K562 (cell line): Measurements from ENCODE around the gene DCUN1D4. TPM values are rescaled to one million over a fixed set of nuclear protein-coding genes. Genes with fewer than 3 reads are reported as not detected.

ENCODE experiments used
- ATAC-seq: fragments of 200-7000 bp; cut with Tn5 transposase; 3 replicates; pipeline ENCODE4 v1.9.1; 2020; ENCODE audit warnings: moderate library complexity
- BruUV-seq: library from RNA; stranded (reverse); fragments of 400-500 nt; replicated peaks from 2 replicates; lab custom pipeline; 2021; lab: Mats Ljungman, UMichigan
- CTCF ChIA-PET: fragments of 300-600 bp; formaldehyde crosslinking; extraction: SDS; loops from one replicate; lab custom pipeline; 2021; ENCODE audit warnings: low intra/inter-chr PET ratio; lab: Yijun Ruan, JAX
- POLR2A ChIA-PET: fragments of 300-600, 350-650 bp; sonication (Branson Sonifier 250); formaldehyde crosslinking; extraction: SDS; loops from one replicate; lab custom pipeline; 2021; ENCODE audit warnings: antibody characterized with exemption, inconsistent platforms; lab: Yijun Ruan, JAX
- DNase-seq, 4 experiments: peaks; one replicate each; pipeline versions ENCODE4 v3.0.0 to v3.0.0-alpha.2; 2011 to 2018; ENCODE audit warnings: low spot score in 3 of 4, mixed read lengths in 3 of 4; ENCODE audit errors: extremely low read depth in 1 of 4
- FAIRE-seq: peaks from 2 replicates; lab custom pipeline; 2011; peaks lifted over from hg19 to GRCh38; lab: Jason Lieb, UNC
- H2AFZ ChIP-seq: 2 replicates; pipeline ENCODE4 v1.6.0; 2011; ENCODE audit warnings: low read depth, low read length, control low read depth, inconsistent platforms
- H3K27ac ChIP-seq: fragments of 200-600 bp; 3 replicates; pipeline ENCODE4 v1.8.0; 2011; ENCODE audit warnings: low read depth, mild to moderate bottlenecking, control low read depth, inconsistent platforms, low read length, moderate library complexity, mixed read lengths; ENCODE audit errors: extremely low read depth
- H3K27me3 ChIP-seq, 2 experiments: fragments of 300-600 bp in 1 of 2; 2 replicates in 1 of 2; 3 replicates in 1 of 2; pipeline versions ENCODE4 v1.6.0 to v1.8.0; 2011; ENCODE audit warnings: inconsistent platforms in 2 of 2, low read length in 2 of 2, mild to moderate bottlenecking in 1 of 2, mixed read lengths in 1 of 2, moderate library complexity in 1 of 2; ENCODE audit not compliant: control insufficient read depth in 2 of 2, insufficient read depth in 2 of 2
- H3K36me3 ChIP-seq: fragments of 300-600 bp; 3 replicates; pipeline ENCODE4 v1.8.0; 2011; ENCODE audit warnings: mild to moderate bottlenecking, low read length, inconsistent platforms; ENCODE audit not compliant: control insufficient read depth, insufficient read depth
- H3K4me1 ChIP-seq, 2 experiments: fragments of 200-600 bp in 1 of 2; replicated peaks in 1 of 2; 2 replicates in 1 of 2; 3 replicates in 1 of 2; pipeline versions ENCODE4 v1.5.1 to v1.8.0; 2011; ENCODE audit warnings: inconsistent platforms in 2 of 2, low read length in 2 of 2, mild to moderate bottlenecking in 1 of 2, mixed read lengths in 1 of 2, moderate library complexity in 1 of 2; ENCODE audit not compliant: control insufficient read depth in 2 of 2, insufficient read depth in 2 of 2
- H3K4me2 ChIP-seq: 2 replicates; pipeline ENCODE4 v1.6.1; 2011; ENCODE audit warnings: low read length, control low read depth, inconsistent platforms, mixed read lengths; ENCODE audit not compliant: insufficient read depth
- H3K4me3 ChIP-seq: fragments of 200-600 bp; sonication (generic), shearing (Covaris generic); 2 replicates; pipeline ENCODE4 v1.5.1; 2016; ENCODE audit warnings: control low read depth, inconsistent platforms
- H3K79me2 ChIP-seq: fragments of 200-600 bp; 3 replicates; pipeline ENCODE4 v1.8.0; 2011; ENCODE audit warnings: low read length, inconsistent platforms; ENCODE audit not compliant: control insufficient read depth, insufficient read depth
- H3K9ac ChIP-seq, 2 experiments: 2 replicates each; pipeline versions ENCODE4 v1.6.0 to v1.6.1; 2011; ENCODE audit warnings: low read depth in 2 of 2, low read length in 2 of 2, control low read depth in 1 of 2, inconsistent platforms in 1 of 2, mild to moderate bottlenecking in 1 of 2, mixed read lengths in 1 of 2; ENCODE audit not compliant: insufficient read depth in 1 of 2
- H3K9me1 ChIP-seq: one replicate; pipeline ENCODE4 v1.6.0; 2011; ENCODE audit warnings: inconsistent platforms, mild to moderate bottlenecking, low read length, moderate library complexity; ENCODE audit not compliant: control insufficient read depth, insufficient read depth
- H3K9me3 ChIP-seq: replicated peaks from 2 replicates; pipeline ENCODE4 v1.5.1; 2011; ENCODE audit warnings: low read depth, low read length, inconsistent platforms; ENCODE audit not compliant: control insufficient read depth, insufficient read depth
- H4K20me1 ChIP-seq: replicated peaks from 2 replicates; pipeline ENCODE4 v1.6.1; 2011; ENCODE audit warnings: low read length, inconsistent platforms, mixed read lengths; ENCODE audit not compliant: control insufficient read depth, insufficient read depth
- CXXC5 ChIP-seq: fragments of 250-450 bp; sonication (Bioruptor Pico); IDR thresholded peaks from 2 replicates; pipeline ENCODE4 v1.8.0; 2022; ENCODE audit warnings: inconsistent platforms, mild to moderate bottlenecking, moderate library complexity
- HNRNPL ChIP-seq: fragments of 200-400 bp; formaldehyde crosslinking; IDR thresholded peaks from 2 replicates; pipeline ENCODE4 v1.6.1; 2017; ENCODE audit warnings: low read depth, mild to moderate bottlenecking, low read length
- JUN ChIP-seq, 2 experiments: sonication (generic) in 1 of 2; formaldehyde crosslinking in 1 of 2; IDR thresholded peaks; 2 replicates each; pipeline versions ENCODE4 v1.6.1 to v1.8.0; 2012 to 2022; ENCODE audit warnings: borderline replicate concordance in 2 of 2, mild to moderate bottlenecking in 2 of 2, improper control_type of control experiment in 1 of 2, low read depth in 1 of 2, low read length in 1 of 2, missing genetic modification reagents in 1 of 2
- NR2C2 ChIP-seq, 2 experiments: fragments of 200-800 bp in 1 of 2; sonication (Bioruptor generic) in 1 of 2; sonication (generic) in 1 of 2; formaldehyde crosslinking in 1 of 2; IDR thresholded peaks; 2 replicates each; pipeline versions ENCODE4 v1.6.1 to v1.8.0; 2016 to 2022; ENCODE audit warnings: mild to moderate bottlenecking in 1 of 2, missing compliant biosample characterization in 1 of 2, missing genetic modification characterization in 1 of 2, missing genetic modification reagents in 1 of 2
- SNAPC5 ChIP-seq: fragments of 250-450 bp; sonication (Bioruptor Pico); IDR thresholded peaks from 2 replicates; pipeline ENCODE4 v1.8.0; 2021; ENCODE audit warnings: moderate library complexity, mild to moderate bottlenecking, inconsistent platforms
- TCF15 ChIP-seq: fragments of 250-450 bp; sonication (Bioruptor Pico); IDR thresholded peaks from 2 replicates; pipeline ENCODE4 v1.8.0; 2022; ENCODE audit warnings: moderate library complexity, mild to moderate bottlenecking, inconsistent platforms
- ZNF23 ChIP-seq: fragments of 250-450 bp; sonication (Bioruptor Pico); IDR thresholded peaks from 2 replicates; pipeline ENCODE4 v1.4.0; 2020; ENCODE audit warnings: mild to moderate bottlenecking
- WGBS: fragments of 100-300 bp; shearing (Covaris generic); methylation state at CpG from one replicate; pipeline ENCODE4 v1.1.6; 2016; ENCODE audit warnings: low coverage, mixed read lengths; ENCODE audit not compliant: insufficient coverage; ENCODE audit errors: missing lambda C conversion rate; 5-methylcytosine and 5-hydroxymethylcytosine counted together
- in situ Hi-C: fragments of 300-500 bp; cut with MboI; formaldehyde crosslinking; loops from 4 replicates; pipeline ENCODE4 v1.15.0; 2018; ENCODE audit warnings: inconsistent platforms, mixed read lengths
- intact Hi-C: fragments of 100-400 bp; cut with micrococcal nuclease; formaldehyde crosslinking; loops from 2 replicates; pipeline ENCODE4 v1.14.2; 2022
- polyA plus RNA-seq, 8 experiments: library from polyadenylated mRNA; depleted of rRNA in 4 of 8; stranded (reverse) in 5 of 8; unstranded in 3 of 8; fragments of >200 nt; fragmentation: Nextera tagmentation in 2 of 8; fragmentation: Illumina TruSeq in 1 of 8; extraction: Ambion mirVana in 2 of 8; extraction: Trizol in 1 of 8; gene quantifications; 2 replicates each; pipeline versions ENCODE4 v1.2.1 to v1.2.3, GENCODE V29; 2011 to 2014; ENCODE audit warnings: inconsistent platforms in 1 of 8, missing spikeins in 1 of 8
- total RNA-seq, 7 experiments: library from RNA; depleted of rRNA in 6 of 7; stranded (reverse); fragments of >200 nt in 6 of 7; fragmentation: Illumina TruSeq in 2 of 7; extraction: Trizol in 2 of 7; gene quantifications; 2 replicates each; pipeline versions ENCODE4 v1.2.1 to v1.2.3, GENCODE V29; 2011 to 2021; ENCODE audit warnings: low replicate concordance in 1 of 7

DCUN1D4 gene
- total and polyA plus RNA-seq, 9 of the 15 experiments (the other 6 are each of a cell fraction or from before 2014, with no cell fraction given): 15.1 to 73.5 (median 23.0) TPM

GRCh38 chr4:51825341-51825740 is 17.6 kb upstream of the DCUN1D4 start (continued):
- TF ChIP-seq ZNF23 (CRISPR knock-in tag) (no peak), SNAPC5 (CRISPR knock-in tag) (no peak), HNRNPL (no peak), CXXC5 (CRISPR knock-in tag) (no peak), TCF15 (CRISPR knock-in tag) (no peak)

GRCh38 chr4:51830156-51830720 is 12.7 kb upstream of the DCUN1D4 start:
- 2% methylated on average over 3 of the region's 3 CpGs for WGBS
- Histone ChIP-seq H3K79me2 (no peaks in the 10 kb centered on the region), H3K4me1 (no peaks in the 10 kb centered on the region), H3K4me3 (no peak overlapping the region), H3K27ac (no peak overlapping the region), H3K27me3 (peaks cover 2 to 3% of the 10 kb centered on the region in 2 experiments; a peak in 1 of 5 replicates), H3K36me3 (no peaks in the 10 kb centered on the region), H3K4me2 (no peak overlapping the region), H4K20me1 (no peaks in the 10 kb centered on the region), H3K9me1 (no peaks in the 10 kb centered on the region), H3K9ac (no peak overlapping the region), H2AFZ (no peak overlapping the region), H3K9me3 (no peaks in the 10 kb centered on the region)
- in situ Hi-C loops: loop anchor here (5.0 kb wide), 1 partner anchor 202 kb away; no protein-coding TSS in a partner anchor
- intact Hi-C loops: no loop called here
- POLR2A ChIA-PET: no interaction called here
- BruUV-seq: no TSS peak
- CTCF ChIA-PET: interaction anchor here (1.7 to 3.0 kb wide), 3 partner anchors 185 to 195 kb away, joined by 5 to 27 read pairs (median 9); partner anchors contain the start of gene LRRC66
- ATAC-seq (no peak), FAIRE-seq (no peak), DNase-seq (no peak)
- TF ChIP-seq NR2C2 (CRISPR knock-in tag; IDR thresholded peaks at IDR 0.05) (no peak), NR2C2 (tag; IDR thresholded peaks at IDR 0.05) (no peak), JUN (IDR thresholded peaks at IDR 0.05; ENCODE audit: borderline replicate concordance, low read depth, low read length) (no peak), JUN (CRISPR knock-in tag; IDR thresholded peaks at IDR 0.05; ENCODE audit: borderline replicate concordance) (no peak)
